ENCODE measurements around the gene LYSMD4.
A peak's percentile ranks its signal among the peaks of the same experiment; 100 is the strongest.

The LYSMD4 gene

DNA sequence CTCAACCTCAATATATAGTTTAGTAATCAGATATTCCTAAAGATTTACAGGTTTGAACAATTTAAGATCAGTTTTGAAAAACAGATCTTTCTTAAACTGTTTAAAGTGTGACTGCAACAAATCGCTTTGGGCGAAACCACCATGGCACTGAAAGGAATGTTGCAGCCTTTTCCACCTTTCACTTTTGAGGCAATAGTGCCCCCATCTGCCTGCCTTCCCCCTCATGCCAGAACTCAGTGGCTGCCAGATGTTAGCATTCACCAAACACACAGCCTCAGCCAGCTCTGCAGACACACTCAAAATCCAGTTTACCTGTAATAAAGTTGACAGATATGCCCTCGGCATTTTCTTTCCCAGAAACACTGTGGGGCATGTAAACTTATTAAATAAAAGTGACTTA is 3.3 kb downstream of the LYSMD4 start:
- DNase-seq: peak in 1 of 2 donors; percentile 39
- H3K36me3 ChIP-seq: peaks cover 0 to 24% (median 14%) of the 10 kb centered on the region in 3 donors
- no peak overlapping the region for H3K4me3 ChIP-seq
- H3K9me3 ChIP-seq: no peaks in the 10 kb centered on the region
- TF ChIP-seq, protein P1, sequence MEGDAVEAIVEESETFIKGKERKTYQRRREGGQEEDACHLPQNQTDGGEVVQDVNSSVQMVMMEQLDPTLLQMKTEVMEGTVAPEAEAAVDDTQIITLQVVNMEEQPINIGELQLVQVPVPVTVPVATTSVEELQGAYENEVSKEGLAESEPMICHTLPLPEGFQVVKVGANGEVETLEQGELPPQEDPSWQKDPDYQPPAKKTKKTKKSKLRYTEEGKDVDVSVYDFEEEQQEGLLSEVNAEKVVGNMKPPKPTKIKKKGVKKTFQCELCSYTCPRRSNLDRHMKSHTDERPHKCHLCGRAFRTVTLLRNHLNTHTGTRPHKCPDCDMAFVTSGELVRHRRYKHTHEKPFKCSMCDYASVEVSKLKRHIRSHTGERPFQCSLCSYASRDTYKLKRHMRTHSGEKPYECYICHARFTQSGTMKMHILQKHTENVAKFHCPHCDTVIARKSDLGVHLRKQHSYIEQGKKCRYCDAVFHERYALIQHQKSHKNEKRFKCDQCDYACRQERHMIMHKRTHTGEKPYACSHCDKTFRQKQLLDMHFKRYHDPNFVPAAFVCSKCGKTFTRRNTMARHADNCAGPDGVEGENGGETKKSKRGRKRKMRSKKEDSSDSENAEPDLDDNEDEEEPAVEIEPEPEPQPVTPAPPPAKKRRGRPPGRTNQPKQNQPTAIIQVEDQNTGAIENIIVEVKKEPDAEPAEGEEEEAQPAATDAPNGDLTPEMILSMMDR (IDR thresholded peaks at IDR 0.05): peak; percentile 44 to 49
- no peaks in the 10 kb centered on the region for H3K27me3 ChIP-seq
- intact Hi-C loops (cut with DNase I; ENCODE audit: low total_unique reads): no loop called here
- peaks cover 5 to 30% (median 16%) of the 10 kb centered on the region in 4 donors for H3K4me1 ChIP-seq
- no peak overlapping the region for H3K27ac ChIP-seq

DNA sequence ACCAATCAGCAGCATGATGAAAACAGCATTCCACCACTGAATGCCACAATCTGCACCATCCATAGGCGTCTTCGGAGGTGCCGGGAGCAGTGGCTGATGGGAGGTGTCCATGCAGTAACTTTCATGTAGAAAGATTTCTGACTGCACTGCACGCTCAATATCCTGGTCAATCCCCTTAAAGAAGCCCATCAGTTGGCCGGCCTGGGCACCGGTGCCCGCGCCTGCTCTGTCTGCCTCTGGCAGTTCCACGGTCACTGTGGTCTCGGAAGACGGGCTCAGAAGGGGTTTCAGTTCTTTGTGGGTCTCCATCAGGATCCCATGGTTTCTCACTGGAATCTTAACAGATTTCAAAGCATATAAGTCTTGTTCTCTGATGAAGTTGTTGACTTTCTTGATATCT is 3.9 kb downstream of the LYSMD4 start:
- Histone ChIP-seq H3K4me3 (no peak overlapping the region), H3K36me3 (peaks cover 0 to 24% (median 14%) of the 10 kb centered on the region in 3 donors), H3K4me1 (peaks cover 5 to 30% (median 16%) of the 10 kb centered on the region in 4 donors), H3K27me3 (no peaks in the 10 kb centered on the region), H3K9me3 (no peaks in the 10 kb centered on the region), H3K27ac (no peak overlapping the region)
- TF ChIP-seq, protein P1 (IDR thresholded peaks at IDR 0.05): no peak
- intact Hi-C loops (cut with DNase I; ENCODE audit: low total_unique reads): no loop called here
- no peak for DNase-seq

DNA sequence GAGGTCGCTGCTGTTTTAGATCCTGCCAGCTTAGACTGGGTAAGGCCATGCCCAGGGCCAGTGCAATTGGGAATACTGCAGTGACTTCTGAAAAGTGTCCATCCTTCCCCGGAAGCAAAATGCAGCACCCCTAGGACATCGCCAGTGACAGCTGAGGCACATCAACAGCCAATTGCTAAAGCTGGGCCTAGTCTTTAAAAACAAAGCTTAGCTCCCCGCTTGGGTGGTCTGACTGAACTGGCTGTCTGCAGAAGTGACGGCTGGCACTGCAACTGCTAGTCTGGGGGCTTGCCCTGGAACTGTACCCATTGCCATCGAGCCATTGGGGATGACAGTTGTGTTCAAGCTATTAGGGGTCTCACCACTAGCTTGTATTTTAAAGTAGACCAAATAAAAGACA is 4.3 kb downstream of the LYSMD4 start:
- Histone ChIP-seq H3K9me3 (no peaks in the 10 kb centered on the region), H3K27ac (no peak overlapping the region), H3K4me3 (no peak overlapping the region), H3K4me1 (peaks cover 5 to 30% (median 16%) of the 10 kb centered on the region in 4 donors), H3K36me3 (peaks cover 0 to 24% (median 14%) of the 10 kb centered on the region in 3 donors), H3K27me3 (no peaks in the 10 kb centered on the region)
- DNase-seq: no peak
- intact Hi-C loops (cut with DNase I; ENCODE audit: low total_unique reads): no loop called here
- TF ChIP-seq, protein P1 (IDR thresholded peaks at IDR 0.05): no peak

DNA sequence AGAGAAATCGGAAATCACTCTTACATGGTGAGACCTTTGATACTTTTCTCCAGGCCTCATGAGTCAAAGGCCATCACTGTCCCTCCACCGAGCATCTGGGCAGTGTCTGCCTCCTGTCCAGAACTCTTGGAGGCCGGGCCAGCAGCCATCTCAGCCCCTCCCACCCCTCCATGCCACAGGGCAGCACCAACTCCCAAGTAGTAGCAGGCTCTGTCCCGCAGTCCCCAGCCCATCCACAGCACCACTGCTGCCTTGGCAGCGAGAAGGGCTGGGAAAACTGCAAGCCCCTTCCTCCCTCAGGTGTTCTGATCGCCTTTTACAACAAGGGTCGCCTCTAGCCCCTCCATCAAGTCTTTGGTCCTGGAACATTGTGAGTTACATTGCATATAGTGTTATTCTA is 5.5 kb downstream of the LYSMD4 start:
- intact Hi-C loops (cut with DNase I; ENCODE audit: low total_unique reads): no loop called here
- H3K27ac ChIP-seq: no peak overlapping the region
- DNase-seq: no peak

DNA sequence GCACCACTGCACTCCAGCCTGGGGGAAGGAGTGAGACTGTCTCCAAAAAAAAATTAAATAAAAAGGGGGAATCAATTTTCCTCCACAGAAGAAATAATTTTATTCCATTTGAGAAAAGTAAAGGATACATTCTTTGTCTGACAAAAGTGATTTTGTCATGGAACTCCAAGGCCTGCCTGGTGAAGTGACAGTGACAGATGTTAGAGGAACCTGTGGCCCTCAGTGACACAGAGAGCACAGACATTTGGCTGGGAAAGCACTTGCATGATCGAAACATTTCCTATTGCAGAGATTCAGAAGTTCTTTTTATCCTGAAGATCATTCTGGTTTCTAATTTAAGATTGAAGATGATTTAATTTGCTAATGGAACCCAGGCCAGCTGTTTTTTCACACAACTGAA is 5.9 kb downstream of the LYSMD4 start:
- Histone ChIP-seq H3K4me1 (peaks cover 5 to 30% (median 15%) of the 10 kb centered on the region in 4 donors), H3K36me3 (peaks cover 0 to 24% (median 14%) of the 10 kb centered on the region in 3 donors), H3K27ac (no peak overlapping the region), H3K4me3 (no peak overlapping the region), H3K9me3 (no peaks in the 10 kb centered on the region), H3K27me3 (no peaks in the 10 kb centered on the region)
- intact Hi-C loops (cut with DNase I; ENCODE audit: low total_unique reads): no loop called here
- DNase-seq: no peak
- TF ChIP-seq, protein P1 (IDR thresholded peaks at IDR 0.05): no peak

More for the DNA sequence above, 5.5 kb downstream of the LYSMD4 start:
- Histone ChIP-seq H3K36me3 (peaks cover 0 to 24% (median 14%) of the 10 kb centered on the region in 3 donors), H3K9me3 (no peaks in the 10 kb centered on the region), H3K27me3 (no peaks in the 10 kb centered on the region), H3K4me3 (no peak overlapping the region), H3K4me1 (peaks cover 5 to 30% (median 16%) of the 10 kb centered on the region in 4 donors)
- TF ChIP-seq, protein P1 (IDR thresholded peaks at IDR 0.05): no peak

DNA sequence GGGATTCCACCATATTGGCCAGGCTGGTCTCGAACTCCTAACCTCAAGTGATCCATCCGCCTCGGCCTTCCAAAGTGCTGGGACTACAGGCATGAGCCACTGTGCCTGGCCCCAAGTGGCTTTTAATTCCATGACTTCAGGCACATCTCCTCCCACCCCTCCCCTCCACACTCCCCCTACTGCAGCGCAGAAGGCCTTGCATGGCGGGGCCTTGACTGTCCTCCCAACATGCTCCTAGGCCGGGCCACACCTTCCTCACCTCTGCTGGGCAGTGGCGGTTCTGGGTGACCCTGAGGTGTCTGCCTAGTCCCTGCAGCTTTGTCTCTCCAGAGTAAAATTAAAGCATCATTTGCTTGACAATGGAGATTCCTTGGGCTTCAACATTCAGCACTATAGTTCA is 6.9 kb downstream of the LYSMD4 start:
- H3K27ac ChIP-seq: no peak overlapping the region
- intact Hi-C loops (cut with DNase I; ENCODE audit: low total_unique reads): no loop called here
- DNase-seq: no peak

More for the DNA sequence above, 6.9 kb downstream of the LYSMD4 start:
- TF ChIP-seq, protein P1 (IDR thresholded peaks at IDR 0.05): no peak
- H3K4me3 ChIP-seq: no peak overlapping the region
- H3K4me1 ChIP-seq: peaks cover 0 to 24% (median 9%) of the 10 kb centered on the region in 4 donors
- H3K9me3 ChIP-seq: no peaks in the 10 kb centered on the region
- no peaks in the 10 kb centered on the region for H3K27me3 ChIP-seq
- peaks cover 0 to 24% (median 14%) of the 10 kb centered on the region in 3 donors for H3K36me3 ChIP-seq

Data from tibial artery (tissue), 4 donors.